Muscle of leg (tissue), 11 donors: Measurements from ENCODE around the gene DCXR. TPM values are rescaled to one million over a fixed set of nuclear protein-coding genes. Genes with fewer than 3 reads are reported as not detected.
"Not testable (repeated sequence)": the region's sequence is repeated elsewhere in the genome, so short reads cannot be mapped to it uniquely, and the experiment has no call there.

ENCODE experiments used
- DNase-seq: peaks from one replicate; pipeline ENCODE4 v3.0.0; 2013
- H3K27ac ChIP-seq: one replicate; pipeline ENCODE4 v1.5.1; 2013; ENCODE audit warnings: mild to moderate bottlenecking, low read length, control low read depth
- H3K27me3 ChIP-seq: one replicate; pipeline ENCODE4 v1.6.1; 2013; ENCODE audit warnings: low read length; ENCODE audit not compliant: control insufficient read depth, insufficient read depth
- H3K36me3 ChIP-seq: one replicate; pipeline ENCODE4 v1.6.1; 2013; ENCODE audit warnings: low read length; ENCODE audit not compliant: control insufficient read depth, insufficient read depth
- H3K4me1 ChIP-seq: one replicate; pipeline ENCODE4 v1.6.1; 2013; ENCODE audit warnings: low read length; ENCODE audit not compliant: control insufficient read depth, insufficient read depth
- H3K4me3 ChIP-seq: one replicate; pipeline ENCODE4 v1.5.1; 2013; ENCODE audit warnings: low read length, control low read depth
- H3K9me3 ChIP-seq: replicated peaks from 2 replicates; pipeline ENCODE4 v1.6.1; 2013; ENCODE audit warnings: low read depth, low read length; ENCODE audit not compliant: control insufficient read depth
- WGBS: methylation state at CpG from one replicate; pipeline ENCODE4 v1.1.5; 2013; ENCODE audit warnings: missing lambda C conversion rate; ENCODE audit not compliant: insufficient coverage; 5-methylcytosine and 5-hydroxymethylcytosine counted together
- polyA plus RNA-seq, 8 donors: library from polyadenylated mRNA; unstranded; fragments of 120-200 nt; gene quantifications; one replicate each; pipeline versions ENCODE4 v1.2.1 to v1.2.3, GENCODE V29; 2013; ENCODE audit warnings: inconsistent platforms in 1 of 8, low replicate concordance in 1 of 8; ENCODE audit not compliant: insufficient read length in 8 of 8, insufficient read depth in 1 of 8
- total RNA-seq: library from RNA; stranded (reverse); fragments of 120-200 nt; gene quantifications from one replicate; pipeline ENCODE4 v1.2.4, GENCODE V29; 2013

The DCXR gene
- total and polyA plus RNA-seq, 9 donors, result 30.0 to 44.6 (median 38.8) TPM

GRCh38 chr17:82039695-82040299 lies 2.3 kb upstream of the DCXR start:
- Histone ChIP-seq H3K27me3 (no peaks in the 10 kb centered on the region), H3K4me1 (peaks cover 16% of the 10 kb centered on the region), H3K36me3 (peaks cover 5% of the 10 kb centered on the region), H3K27ac (no peak overlapping the region), H3K4me3 (no peak overlapping the region), H3K9me3 (no peaks in the 10 kb centered on the region)
- DNase-seq, result no peak
- 91% methylated on average over 6 of the region's 8 CpGs for WGBS

GRCh38 chr17:82038796-82039409 lies 1.4 kb upstream of the DCXR start:
- H3K27me3 ChIP-seq, H3K27ac ChIP-seq, DNase-seq, H3K9me3 ChIP-seq, H3K4me3 ChIP-seq, H3K36me3 ChIP-seq: not testable (repeated sequence)
- WGBS, result 90% methylated on average over 7 of the region's 16 CpGs
- peaks cover 16% of the 10 kb centered on the region for H3K4me1 ChIP-seq

- Histone ChIP-seq H3K27ac (peak overlapping the region; percentile 25), H3K4me3 (peak overlapping the region; percentile 45), H3K36me3 (peaks cover 8% of the 10 kb centered on the region), H3K4me1 (peaks cover 16% of the 10 kb centered on the region), H3K9me3 (no peaks in the 10 kb centered on the region), H3K27me3 (peaks cover 2% of the 10 kb centered on the region)
- 8% methylated on average over 10 of the region's 10 CpGs for WGBS
- DNase-seq, result no peak
Measured at GRCh38 chr17:82037889-82038195, 345 bp upstream of the DCXR start.

GRCh38 chr17:82036634-82037091 lies 834 bp downstream of the DCXR start:
- H3K27me3 ChIP-seq, result peaks cover 11% of the 10 kb centered on the region
- H3K36me3 ChIP-seq, result peaks cover 8% of the 10 kb centered on the region
- peaks cover 24% of the 10 kb centered on the region for H3K4me1 ChIP-seq
- WGBS, result 36% methylated on average over 23 of the region's 23 CpGs
- DNase-seq, result no peak
- H3K4me3 ChIP-seq, result peak overlapping the region; percentile 72
- H3K27ac ChIP-seq, result peak overlapping the region; percentile 78
- no peaks in the 10 kb centered on the region for H3K9me3 ChIP-seq

GRCh38 chr17:82035956-82036633 lies 1.4 kb downstream of the DCXR start:
- Histone ChIP-seq H3K4me3 (peak overlapping the region; percentile 72), H3K9me3 (no peaks in the 10 kb centered on the region), H3K36me3 (peaks cover 8% of the 10 kb centered on the region), H3K27me3 (peaks cover 11% of the 10 kb centered on the region), H3K27ac (no peak overlapping the region), H3K4me1 (peaks cover 25% of the 10 kb centered on the region)
- 78% methylated on average over 13 of the region's 20 CpGs for WGBS
- no peak for DNase-seq

- peaks cover 31% of the 10 kb centered on the region for H3K4me1 ChIP-seq
- H3K9me3 ChIP-seq, result no peaks in the 10 kb centered on the region
- no peak for DNase-seq
- H3K4me3 ChIP-seq, result no peak overlapping the region
- H3K36me3 ChIP-seq, result peaks cover 8% of the 10 kb centered on the region
- peaks cover 11% of the 10 kb centered on the region for H3K27me3 ChIP-seq
- no peak overlapping the region for H3K27ac ChIP-seq
- 85% methylated on average over 5 of the region's 8 CpGs for WGBS
Measured at GRCh38 chr17:82035488-82035887, 2.0 kb downstream of the DCXR start.

- peaks cover 11% of the 10 kb centered on the region for H3K27me3 ChIP-seq
- H3K4me1 ChIP-seq, result peaks cover 40% of the 10 kb centered on the region
- H3K9me3 ChIP-seq, result no peaks in the 10 kb centered on the region
- H3K27ac ChIP-seq, result no peak overlapping the region
- H3K36me3 ChIP-seq, result peaks cover 8% of the 10 kb centered on the region
- H3K4me3 ChIP-seq, result no peak overlapping the region
- DNase-seq, result no peak
- WGBS, result 78% methylated on average over 20 of the region's 23 CpGs
Measured at GRCh38 chr17:82034371-82035011, 3.0 kb downstream of the DCXR start.

- H3K4me1 ChIP-seq, result peaks cover 40% of the 10 kb centered on the region
- H3K27me3 ChIP-seq, result peaks cover 11% of the 10 kb centered on the region
- no peak overlapping the region for H3K4me3 ChIP-seq
- peaks cover 8% of the 10 kb centered on the region for H3K36me3 ChIP-seq
- no peak for DNase-seq
- H3K9me3 ChIP-seq, result no peaks in the 10 kb centered on the region
- 87% methylated on average over 20 of the region's 38 CpGs for WGBS
- no peak overlapping the region for H3K27ac ChIP-seq
Measured at GRCh38 chr17:82033359-82034085, 4.0 kb downstream of the DCXR start.

GRCh38 chr17:82031885-82032627 lies 5.4 kb downstream of the DCXR start:
- DNase-seq, result no peak
- WGBS, result 7% methylated on average over 57 of the region's 59 CpGs
- Histone ChIP-seq H3K36me3 (peaks cover 13% of the 10 kb centered on the region), H3K4me3 (peak overlapping the region; percentile 34), H3K4me1 (peaks cover 38% of the 10 kb centered on the region), H3K27me3 (peaks cover 11% of the 10 kb centered on the region), H3K9me3 (no peaks in the 10 kb centered on the region), H3K27ac (no peak overlapping the region)
